ENCODE measurements around the gene TCF4.
A peak's percentile ranks its signal among the peaks of the same experiment; 100 is the strongest.

The TCF4 gene

GRCh38 chr18:55269622-55270021 is 318.4 kb downstream of the TCF4 start:
- peak; percentile 34; the same call in 1 of the 3 replicates for ATAC-seq
- TF ChIP-seq TOX (CRISPR knock-in tag; IDR thresholded peaks at IDR 0.05; ENCODE audit: borderline replicate concordance) (0 out of 2 replicates have a peak, but pooled peaks have one; percentile 4), ZNF70 (CRISPR knock-in tag; IDR thresholded peaks at IDR 0.05) (no peak), ZFP3 (CRISPR knock-in tag; IDR thresholded peaks at IDR 0.05) (no peak)
- TF ChIP-seq, protein P1, sequence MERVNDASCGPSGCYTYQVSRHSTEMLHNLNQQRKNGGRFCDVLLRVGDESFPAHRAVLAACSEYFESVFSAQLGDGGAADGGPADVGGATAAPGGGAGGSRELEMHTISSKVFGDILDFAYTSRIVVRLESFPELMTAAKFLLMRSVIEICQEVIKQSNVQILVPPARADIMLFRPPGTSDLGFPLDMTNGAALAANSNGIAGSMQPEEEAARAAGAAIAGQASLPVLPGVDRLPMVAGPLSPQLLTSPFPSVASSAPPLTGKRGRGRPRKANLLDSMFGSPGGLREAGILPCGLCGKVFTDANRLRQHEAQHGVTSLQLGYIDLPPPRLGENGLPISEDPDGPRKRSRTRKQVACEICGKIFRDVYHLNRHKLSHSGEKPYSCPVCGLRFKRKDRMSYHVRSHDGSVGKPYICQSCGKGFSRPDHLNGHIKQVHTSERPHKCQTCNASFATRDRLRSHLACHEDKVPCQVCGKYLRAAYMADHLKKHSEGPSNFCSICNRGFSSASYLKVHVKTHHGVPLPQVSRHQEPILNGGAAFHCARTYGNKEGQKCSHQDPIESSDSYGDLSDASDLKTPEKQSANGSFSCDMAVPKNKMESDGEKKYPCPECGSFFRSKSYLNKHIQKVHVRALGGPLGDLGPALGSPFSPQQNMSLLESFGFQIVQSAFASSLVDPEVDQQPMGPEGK (CRISPR knock-in tag; IDR thresholded peaks at IDR 0.05; ENCODE audit: borderline replicate concordance): no peak

DNA sequence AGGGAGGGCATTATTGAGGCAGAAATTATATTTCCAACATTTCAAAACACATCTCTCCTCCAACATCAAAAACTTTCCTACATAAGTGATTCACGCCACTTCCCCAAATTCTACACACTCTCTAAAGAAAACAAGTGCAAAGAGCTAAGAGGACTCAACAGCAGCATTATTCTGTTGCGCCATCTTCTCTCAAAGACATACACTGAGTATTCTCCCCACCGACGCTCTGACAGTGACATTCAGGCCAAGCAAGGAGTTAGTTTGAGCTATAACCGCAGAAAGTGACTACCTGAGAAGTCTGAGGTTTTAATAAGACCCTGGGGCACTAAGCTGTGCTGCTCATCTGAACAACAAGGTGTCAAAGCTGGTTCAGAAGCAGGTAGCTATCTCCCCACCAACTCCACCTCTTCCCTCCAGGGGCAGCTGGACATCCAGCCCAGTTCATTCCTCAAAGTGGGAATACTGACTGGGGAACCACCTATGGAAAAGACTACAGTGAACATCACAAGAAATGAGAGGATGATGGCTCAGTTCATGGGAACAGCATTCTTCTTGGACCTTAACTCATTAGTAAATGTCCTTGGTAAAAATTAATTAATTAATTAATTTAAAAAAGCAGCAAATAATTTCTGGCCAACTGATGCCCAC is 319.2 kb downstream of the TCF4 start:
- TF ChIP-seq ZNF8 (CRISPR knock-in tag; IDR thresholded peaks at IDR 0.05) (no peak), RARB (CRISPR knock-in tag; IDR thresholded peaks at IDR 0.05) (no peak), ZNF70 (CRISPR knock-in tag; IDR thresholded peaks at IDR 0.05) (no peak), ZNF565 (CRISPR knock-in tag; conservative IDR thresholded peaks at IDR 0.05; ENCODE audit: low read depth) (no peak), PPARA (CRISPR knock-in tag; IDR thresholded peaks at IDR 0.05; ENCODE audit: borderline replicate concordance) (no peak), ISL1 (CRISPR knock-in tag; IDR thresholded peaks at IDR 0.05) (no peak), CSDC2 (CRISPR knock-in tag; IDR thresholded peaks at IDR 0.05) (no peak), ZFP3 (CRISPR knock-in tag; IDR thresholded peaks at IDR 0.05) (no peak), ESRRG (CRISPR knock-in tag; IDR thresholded peaks at IDR 0.05) (no peak), CSRNP3 (CRISPR knock-in tag; IDR thresholded peaks at IDR 0.05) (no peak), ZC3H10 (CRISPR knock-in tag; IDR thresholded peaks at IDR 0.05) (no peak), TCF4 (CRISPR knock-in tag; IDR thresholded peaks at IDR 0.05; ENCODE audit: borderline replicate concordance) (no peak), ARNTL (CRISPR knock-in tag; IDR thresholded peaks at IDR 0.05; ENCODE audit: borderline replicate concordance, low read depth) (no peak)
- TF ChIP-seq, protein P2, sequence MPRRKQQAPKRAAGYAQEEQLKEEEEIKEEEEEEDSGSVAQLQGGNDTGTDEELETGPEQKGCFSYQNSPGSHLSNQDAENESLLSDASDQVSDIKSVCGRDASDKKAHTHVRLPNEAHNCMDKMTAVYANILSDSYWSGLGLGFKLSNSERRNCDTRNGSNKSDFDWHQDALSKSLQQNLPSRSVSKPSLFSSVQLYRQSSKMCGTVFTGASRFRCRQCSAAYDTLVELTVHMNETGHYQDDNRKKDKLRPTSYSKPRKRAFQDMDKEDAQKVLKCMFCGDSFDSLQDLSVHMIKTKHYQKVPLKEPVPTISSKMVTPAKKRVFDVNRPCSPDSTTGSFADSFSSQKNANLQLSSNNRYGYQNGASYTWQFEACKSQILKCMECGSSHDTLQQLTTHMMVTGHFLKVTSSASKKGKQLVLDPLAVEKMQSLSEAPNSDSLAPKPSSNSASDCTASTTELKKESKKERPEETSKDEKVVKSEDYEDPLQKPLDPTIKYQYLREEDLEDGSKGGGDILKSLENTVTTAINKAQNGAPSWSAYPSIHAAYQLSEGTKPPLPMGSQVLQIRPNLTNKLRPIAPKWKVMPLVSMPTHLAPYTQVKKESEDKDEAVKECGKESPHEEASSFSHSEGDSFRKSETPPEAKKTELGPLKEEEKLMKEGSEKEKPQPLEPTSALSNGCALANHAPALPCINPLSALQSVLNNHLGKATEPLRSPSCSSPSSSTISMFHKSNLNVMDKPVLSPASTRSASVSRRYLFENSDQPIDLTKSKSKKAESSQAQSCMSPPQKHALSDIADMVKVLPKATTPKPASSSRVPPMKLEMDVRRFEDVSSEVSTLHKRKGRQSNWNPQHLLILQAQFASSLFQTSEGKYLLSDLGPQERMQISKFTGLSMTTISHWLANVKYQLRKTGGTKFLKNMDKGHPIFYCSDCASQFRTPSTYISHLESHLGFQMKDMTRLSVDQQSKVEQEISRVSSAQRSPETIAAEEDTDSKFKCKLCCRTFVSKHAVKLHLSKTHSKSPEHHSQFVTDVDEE (CRISPR knock-in tag; IDR thresholded peaks at IDR 0.05): no peak
- TF ChIP-seq, protein P1 (CRISPR knock-in tag; IDR thresholded peaks at IDR 0.05; ENCODE audit: borderline replicate concordance): no peak
- TF ChIP-seq, protein P3, sequence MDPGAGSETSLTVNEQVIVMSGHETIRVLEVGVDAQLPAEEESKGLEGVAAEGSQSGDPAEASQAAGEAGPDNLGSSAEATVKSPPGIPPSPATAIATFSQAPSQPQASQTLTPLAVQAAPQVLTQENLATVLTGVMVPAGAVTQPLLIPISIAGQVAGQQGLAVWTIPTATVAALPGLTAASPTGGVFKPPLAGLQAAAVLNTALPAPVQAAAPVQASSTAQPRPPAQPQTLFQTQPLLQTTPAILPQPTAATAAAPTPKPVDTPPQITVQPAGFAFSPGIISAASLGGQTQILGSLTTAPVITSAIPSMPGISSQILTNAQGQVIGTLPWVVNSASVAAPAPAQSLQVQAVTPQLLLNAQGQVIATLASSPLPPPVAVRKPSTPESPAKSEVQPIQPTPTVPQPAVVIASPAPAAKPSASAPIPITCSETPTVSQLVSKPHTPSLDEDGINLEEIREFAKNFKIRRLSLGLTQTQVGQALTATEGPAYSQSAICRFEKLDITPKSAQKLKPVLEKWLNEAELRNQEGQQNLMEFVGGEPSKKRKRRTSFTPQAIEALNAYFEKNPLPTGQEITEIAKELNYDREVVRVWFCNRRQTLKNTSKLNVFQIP (CRISPR knock-in tag; IDR thresholded peaks at IDR 0.05; ENCODE audit: borderline replicate concordance, low read depth): no peak
- TF ChIP-seq, protein P4, sequence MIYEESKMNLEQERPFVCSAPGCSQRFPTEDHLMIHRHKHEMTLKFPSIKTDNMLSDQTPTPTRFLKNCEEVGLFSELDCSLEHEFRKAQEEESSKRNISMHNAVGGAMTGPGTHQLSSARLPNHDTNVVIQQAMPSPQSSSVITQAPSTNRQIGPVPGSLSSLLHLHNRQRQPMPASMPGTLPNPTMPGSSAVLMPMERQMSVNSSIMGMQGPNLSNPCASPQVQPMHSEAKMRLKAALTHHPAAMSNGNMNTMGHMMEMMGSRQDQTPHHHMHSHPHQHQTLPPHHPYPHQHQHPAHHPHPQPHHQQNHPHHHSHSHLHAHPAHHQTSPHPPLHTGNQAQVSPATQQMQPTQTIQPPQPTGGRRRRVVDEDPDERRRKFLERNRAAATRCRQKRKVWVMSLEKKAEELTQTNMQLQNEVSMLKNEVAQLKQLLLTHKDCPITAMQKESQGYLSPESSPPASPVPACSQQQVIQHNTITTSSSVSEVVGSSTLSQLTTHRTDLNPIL (CRISPR knock-in tag; IDR thresholded peaks at IDR 0.05; ENCODE audit: low read depth): no peak
- no peak for ATAC-seq

Data from SK-N-SH treated with all-trans-retinoic acid at 6 μM for 48 hours (cell line).